ENCODE measurements around the gene FAM221A.
"Not testable (repeated sequence)": the region's sequence is repeated elsewhere in the genome, so short reads cannot be mapped to it uniquely, and the experiment has no call there.

Gene FAM221A

DNA sequence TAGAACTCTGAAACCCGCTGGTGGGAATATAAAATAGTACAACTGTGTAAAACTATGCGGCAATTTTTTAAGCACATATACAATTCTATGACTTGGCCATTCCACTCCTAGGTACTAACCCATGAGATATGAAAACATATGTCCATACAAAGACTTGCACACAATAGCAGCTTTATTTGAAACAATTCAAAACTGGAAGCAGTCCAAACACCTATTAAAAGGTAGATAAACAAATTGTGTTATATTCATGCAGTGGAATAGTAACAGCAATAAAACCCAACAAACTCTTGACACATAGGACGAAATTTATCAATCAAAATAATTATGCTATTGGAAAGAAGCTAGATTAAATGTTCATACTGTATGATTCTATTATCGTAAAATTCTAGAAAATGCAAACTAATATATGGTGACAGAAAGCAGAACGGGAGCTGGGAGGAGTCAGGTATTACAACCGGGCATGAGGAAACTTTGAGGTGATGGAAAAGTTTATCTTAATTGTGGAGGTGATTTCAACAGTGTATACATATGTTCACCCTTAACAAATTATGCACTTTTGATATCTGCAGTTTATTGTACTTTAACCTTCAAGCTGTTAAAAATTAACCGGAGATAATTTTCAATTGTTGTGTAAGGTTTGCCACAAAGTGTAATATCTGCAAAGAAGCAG lies 29.2 kb downstream of the FAM221A start:
- DNase-seq (ENCODE audit: low spot score): no peak

DNA sequence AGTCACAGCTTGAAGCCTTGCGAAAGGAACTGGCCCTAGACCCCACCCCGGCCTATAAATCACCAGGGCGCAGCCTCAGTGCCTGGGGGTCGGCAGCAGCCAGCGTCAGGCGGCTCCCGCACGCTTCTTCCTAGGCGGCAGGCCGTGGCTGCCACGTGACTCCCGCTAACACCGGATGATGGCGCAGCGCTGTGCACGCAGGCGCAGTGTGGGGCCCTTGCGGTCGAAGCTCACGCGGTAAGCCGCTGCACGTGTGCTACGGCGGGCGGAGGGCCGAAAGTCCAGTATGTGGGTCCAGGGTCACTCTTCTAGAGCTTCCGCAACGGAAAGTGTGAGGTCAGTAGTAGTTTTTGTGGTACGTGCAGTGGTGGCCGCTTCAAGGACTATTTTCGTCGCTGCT lies 30.0 kb downstream of the FAM221A start, which contains the start of gene STK31:
TSS of gene STK31 (plus strand) at position 220 of the 400 bp plus-strand sequence. CDS start at position 287, 67 bp downstream.
- DNase-seq (ENCODE audit: low spot score): no peak

DNA sequence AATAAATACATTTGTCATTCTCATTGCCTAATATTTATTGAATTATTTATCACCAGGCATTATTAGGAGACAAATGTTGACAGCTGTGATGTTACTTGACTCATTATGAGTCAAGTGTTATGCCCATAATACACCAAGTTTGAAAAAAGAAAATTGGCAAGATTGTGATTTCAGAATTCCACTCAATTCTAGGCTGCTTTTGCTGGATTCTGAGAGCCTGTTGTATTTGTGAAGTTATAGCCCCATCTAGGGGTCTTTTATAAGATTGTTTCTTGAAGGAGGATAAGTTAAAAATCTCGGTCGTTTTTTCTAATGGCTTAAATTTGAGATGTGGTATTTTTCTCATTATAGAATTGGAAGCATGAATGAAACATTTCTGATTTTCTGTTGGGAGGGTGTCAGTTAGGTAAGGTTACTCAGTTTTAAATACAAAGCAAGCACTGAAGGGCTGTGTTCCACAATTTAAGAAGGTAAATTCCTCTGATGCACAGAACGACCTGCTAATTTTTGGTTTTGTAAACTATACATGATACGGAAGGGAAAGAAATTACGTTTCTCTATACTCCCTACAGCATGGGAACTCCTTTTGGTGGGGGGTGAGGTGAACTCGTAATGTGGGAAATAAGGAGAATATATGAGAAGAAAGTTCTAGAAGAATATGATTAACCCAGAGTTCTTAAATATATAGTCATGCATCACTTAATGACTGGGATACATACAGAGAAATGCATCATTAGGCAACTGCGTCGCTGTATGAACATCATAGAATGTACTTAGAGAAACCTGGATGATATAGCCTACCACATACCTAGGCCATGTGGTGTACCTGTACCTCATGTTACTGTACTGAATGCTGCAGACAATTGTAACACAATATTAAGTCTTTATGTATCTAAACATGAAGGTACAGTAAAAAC lies 32.6 kb downstream of the FAM221A start:
- DNase-seq (ENCODE audit: low spot score): peak; percentile 40

DNA sequence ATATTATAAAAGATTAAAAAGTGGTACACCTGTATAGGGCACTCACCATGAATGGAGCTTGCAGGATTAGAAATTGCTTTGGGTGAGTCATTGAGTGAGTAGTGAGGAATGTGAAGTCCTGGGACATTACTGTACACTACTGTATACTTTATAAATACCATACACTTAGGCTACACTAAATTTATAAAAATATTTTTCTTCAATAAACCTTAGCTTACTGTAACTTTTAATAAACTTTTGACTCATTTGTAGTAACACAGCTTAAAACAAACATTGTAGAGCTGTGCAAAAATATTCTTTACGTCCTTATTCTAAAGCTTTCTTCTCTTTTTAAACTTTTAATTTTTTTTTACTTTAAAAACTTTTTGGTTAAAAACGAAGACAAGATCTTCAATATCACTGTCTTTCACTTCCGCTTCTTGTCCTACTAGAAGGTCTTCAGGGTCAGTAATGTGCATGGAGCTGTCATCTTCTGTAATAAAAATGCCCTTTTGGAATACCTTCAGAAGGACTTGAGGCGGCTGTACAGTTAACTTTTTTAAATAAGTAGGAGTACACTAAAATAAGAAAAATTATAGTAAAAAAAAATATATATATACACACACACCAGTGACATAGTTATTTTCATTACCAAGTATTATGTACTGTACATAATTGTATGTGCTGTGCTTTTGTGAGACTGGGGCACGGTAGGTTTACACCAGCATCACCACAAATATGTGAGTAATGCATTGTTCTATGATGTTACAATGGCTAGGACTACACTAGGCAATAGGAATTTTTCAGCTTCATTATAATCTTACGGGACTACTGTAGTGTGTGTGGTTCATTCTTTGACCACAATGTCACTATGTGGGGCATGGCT lies 33.5 kb downstream of the FAM221A start:
- DNase-seq (ENCODE audit: low spot score): no peak

DNA sequence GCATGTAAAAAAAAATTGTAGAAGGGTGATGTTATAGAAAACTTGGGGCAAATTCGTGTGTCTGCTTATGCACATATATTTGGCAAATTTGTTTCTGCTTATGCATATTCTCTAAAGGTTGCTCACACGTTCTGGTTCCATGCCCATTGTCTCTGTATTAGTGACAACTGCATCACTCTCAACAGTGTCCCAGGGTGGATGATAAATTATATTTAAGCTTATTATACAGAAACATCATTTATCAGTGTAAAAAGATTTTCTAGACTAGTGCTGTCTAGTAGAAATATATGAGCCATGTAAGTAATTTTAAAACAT lies 34.1 kb downstream of the FAM221A start:
- DNase-seq (ENCODE audit: low spot score): no peak

DNA sequence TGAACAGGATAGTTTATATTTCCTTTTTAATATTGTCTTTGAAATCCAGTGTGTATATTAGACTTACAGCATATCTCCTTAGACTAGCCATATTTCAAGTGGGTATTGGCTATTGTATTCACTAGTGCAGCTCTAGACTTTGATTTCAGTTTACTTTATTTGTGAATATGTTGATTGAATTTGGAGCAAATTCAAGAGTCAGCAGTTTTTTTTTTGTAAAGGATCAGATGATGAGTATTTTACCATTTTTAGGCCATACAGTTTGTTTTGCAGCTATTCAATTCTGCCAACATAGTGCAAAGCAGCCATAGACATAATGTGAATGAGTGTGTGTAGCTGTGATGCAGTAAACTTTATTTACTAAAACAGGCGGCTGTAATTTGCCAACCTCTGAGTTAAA lies 34.6 kb downstream of the FAM221A start:
- no peak for DNase-seq (ENCODE audit: low spot score)

DNA sequence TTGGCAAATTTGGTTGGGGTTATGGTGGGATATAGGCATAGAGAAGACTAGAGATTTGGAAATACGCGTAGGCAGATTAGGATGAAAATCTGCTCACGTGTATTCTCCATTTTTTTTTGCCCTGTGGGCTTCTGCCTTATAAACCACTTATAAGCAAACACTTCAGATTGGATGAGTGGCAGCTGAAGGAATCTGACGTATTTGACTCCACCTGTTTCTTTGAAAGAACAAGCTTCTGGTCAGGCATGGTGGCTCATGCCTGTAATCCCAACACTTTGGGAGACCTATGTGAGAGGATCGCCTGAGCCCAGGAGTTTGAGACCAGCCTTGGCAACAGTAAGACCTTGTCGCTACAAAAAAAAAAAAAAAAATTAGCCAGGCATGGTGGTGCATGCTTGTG lies 35.1 kb downstream of the FAM221A start:
- no peak for DNase-seq (ENCODE audit: low spot score)

DNA sequence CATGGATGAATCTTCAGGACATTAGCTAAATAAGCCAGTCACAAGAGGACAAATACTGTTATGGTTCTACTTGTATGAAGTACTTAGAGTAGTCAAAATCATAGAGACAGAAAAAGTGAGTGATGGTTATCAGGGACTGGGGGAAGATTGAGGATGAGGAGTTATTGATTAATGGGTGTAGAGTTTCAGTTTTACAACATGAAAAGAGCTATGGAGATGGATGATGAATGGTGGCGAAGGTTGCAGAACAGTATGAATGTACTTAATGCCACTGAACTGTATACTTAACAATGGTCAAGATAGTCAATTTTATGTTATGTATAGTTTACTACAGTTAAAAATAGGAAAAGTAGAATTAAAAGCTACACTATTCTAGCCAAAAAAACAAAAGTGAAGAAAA lies 37.8 kb downstream of the FAM221A start:
- DNase-seq (ENCODE audit: low spot score): no peak

DNA sequence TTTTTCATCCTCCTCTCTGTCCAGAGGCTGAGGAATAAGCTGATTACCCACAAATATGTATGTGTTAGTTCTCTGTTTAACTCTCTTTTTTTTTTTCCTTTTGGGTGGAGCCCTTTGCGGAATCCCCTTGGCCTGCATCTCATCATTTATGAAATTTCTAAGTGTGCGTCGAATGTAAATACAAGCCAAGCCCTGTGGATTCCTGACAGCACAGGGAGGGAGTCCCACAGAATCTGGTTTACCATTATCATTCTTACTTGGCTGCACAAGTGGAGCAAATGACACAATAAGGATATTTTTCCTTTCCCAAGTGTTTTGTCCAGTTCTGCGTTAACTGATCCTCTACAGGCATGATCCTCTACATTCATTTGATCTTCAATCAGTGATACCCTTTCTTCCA lies 41.5 kb downstream of the FAM221A start:
- no peak for DNase-seq (ENCODE audit: low spot score)

DNA sequence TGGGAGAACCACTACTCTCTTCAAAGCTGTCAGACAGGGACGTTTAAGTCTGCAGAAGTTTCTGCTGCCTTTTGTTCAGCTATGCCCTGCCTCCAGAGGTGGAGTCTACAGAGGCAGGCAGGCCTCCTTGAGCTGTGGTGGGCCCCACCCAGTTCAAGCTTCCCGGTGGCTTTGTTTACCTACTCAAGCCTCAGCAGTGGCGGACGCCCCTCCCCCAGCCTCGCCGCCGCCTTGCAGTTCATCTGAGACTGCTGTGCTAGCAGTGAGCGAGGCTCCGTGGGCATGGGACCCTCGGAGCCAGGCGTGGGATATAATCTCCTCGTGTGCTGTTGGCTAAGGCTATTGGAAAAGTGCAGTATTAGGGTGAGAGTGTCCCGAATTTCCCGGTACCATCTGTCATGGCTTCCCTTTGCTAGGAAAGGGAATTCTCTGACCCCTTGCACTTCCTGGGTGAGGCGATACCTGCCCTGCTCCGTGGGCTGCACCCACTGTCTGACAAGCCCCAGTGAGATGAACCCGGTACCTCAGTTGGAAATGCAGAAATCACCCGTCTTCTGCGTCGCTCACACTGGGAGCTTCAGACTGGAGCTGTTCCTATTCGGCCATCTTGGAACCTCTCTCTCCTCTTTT lies 42.7 kb downstream of the FAM221A start:
- not testable (repeated sequence) for DNase-seq (ENCODE audit: low spot score)

DNA sequence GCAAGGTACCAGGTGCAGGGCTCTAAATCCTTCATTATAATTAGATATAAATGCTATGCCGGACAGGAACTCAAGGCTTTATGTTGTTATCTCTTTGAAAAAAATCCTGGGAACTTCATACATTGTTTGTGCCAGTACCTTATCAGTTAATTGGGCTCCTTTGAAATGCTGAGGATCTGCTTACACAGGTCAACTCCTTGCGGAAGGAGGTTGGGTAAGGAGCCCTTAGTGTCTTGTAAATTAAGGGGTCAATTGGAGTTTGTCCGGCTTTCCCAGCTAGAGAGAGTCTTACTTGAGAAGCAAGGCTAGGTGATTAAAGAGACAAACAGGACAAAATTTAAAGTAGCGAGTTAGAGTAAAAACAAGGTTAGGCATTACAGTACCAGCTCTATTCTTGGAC lies 44.1 kb downstream of the FAM221A start:
- not testable (repeated sequence) for DNase-seq (ENCODE audit: low spot score)

DNA sequence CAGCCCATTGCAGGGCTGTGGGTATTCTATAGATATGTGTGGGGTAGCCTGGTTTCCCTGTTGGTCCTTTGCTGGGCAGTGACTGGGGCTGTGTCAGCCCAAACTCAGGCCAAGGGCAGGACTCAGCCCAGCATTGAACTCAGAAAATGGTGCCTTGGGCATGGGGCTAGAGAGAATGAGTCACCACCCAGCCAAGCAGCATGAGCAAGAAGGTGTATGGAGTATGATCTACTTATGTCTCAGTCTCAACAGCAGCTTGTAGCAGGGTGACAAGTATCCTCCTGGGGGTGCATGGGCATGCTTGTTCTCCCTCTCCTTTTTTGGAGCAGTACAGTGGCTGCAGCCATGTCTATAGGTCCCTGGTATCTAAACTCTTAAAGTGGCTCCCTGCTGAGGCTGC lies 62.1 kb downstream of the FAM221A start:
- no peak for DNase-seq (ENCODE audit: low spot score)

DNA sequence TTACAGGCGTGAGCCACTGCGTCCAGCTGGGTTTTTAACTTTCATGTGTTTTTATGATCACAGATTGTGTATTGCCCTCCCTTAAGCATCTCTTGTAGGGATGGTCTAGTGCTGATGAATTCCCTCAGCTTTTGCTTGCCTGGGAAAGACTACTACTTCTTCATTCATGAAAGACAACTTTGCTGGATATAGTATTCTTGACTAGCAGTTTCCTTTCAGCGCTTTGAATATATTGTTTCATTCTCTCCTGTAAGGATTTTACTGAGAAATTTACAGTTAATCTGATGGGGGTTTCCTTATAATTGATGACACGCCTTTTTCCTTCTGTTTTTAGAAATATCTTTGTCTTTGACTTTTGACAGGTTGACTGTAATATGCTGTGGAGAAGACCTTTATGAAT lies 63.2 kb downstream of the FAM221A start:
- DNase-seq (ENCODE audit: low spot score): no peak

DNA sequence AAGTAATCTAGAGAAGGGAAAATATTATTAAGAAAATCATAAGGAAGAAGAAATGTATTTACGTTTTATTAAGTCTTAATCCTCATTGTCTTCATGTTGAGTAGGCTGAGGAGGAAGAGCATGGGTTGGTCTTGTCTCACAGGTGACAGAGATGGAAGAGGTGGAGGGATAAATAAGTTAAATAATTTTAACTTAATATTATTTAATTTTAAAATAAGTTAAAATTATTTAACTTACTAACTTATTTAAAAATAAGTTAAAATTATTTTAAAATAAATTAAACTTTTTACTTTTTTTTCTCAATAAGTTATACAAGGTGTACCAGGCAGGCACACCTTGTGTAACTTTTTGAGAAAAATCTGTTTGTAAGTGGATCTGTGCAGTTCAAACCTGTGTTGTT lies 66.6 kb downstream of the FAM221A start:
- DNase-seq (ENCODE audit: low spot score): no peak

DNA sequence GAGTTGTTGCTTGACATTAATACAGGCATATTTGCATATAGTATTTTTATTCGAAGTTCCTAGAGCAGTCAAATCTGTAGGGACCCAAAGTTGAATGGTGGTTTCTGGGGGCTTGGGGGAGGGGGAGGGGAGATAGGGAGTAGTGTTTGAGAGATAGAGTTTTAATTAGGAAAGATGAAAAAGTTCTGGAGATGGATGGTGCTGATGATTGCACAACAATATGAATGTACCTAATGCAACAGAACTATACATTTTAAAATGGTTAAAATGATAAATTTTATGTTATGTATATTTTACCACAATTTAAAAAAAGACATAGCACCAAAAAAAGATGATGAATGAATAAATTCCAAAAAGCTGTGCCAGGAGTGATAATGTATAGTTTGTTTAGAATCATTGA lies 71.9 kb downstream of the FAM221A start:
- no peak for DNase-seq (ENCODE audit: low spot score)
